HepG2 (cell line): ENCODE measurements around the gene ACTR6.

Experiments used
- CTCF ChIP-seq: sonication (generic); formaldehyde crosslinking; IDR thresholded peaks from 2 replicates; pipeline ENCODE4 v1.5.0; 2020; ENCODE audit warnings: mild to moderate bottlenecking, missing genetic modification reagents, moderate library complexity
- FOXA1 ChIP-seq, 2 experiments: fragments of 450-650 bp in 1 of 2; sonication (generic) in 1 of 2; formaldehyde crosslinking in 1 of 2; IDR thresholded peaks; 2 replicates each; pipeline versions ENCODE4 v1.4.0 to v1.6.1; 2016 to 2020; ENCODE audit warnings: missing genetic modification reagents in 1 of 2
- JUND ChIP-seq: sonication (generic); formaldehyde crosslinking; IDR thresholded peaks from 2 replicates; pipeline ENCODE4 v1.8.0; 2022; ENCODE audit warnings: mild to moderate bottlenecking, missing genetic modification reagents
- RAD21 ChIP-seq: fragments of 450-650 bp; formaldehyde crosslinking; IDR thresholded peaks from 2 replicates; pipeline ENCODE4 v1.5.0; 2020; ENCODE audit warnings: mild to moderate bottlenecking
- SCMH1 ChIP-seq: sonication (generic); formaldehyde crosslinking; IDR thresholded peaks from 2 replicates; pipeline ENCODE4 v1.9.0; 2021; ENCODE audit warnings: missing genetic modification reagents, mild to moderate bottlenecking, borderline replicate concordance
- SP140L ChIP-seq: sonication (generic); formaldehyde crosslinking; IDR thresholded peaks from 2 replicates; pipeline ENCODE4 v1.4.0; 2020; ENCODE audit warnings: missing genetic modification reagents, borderline replicate concordance
- YY1 ChIP-seq: IDR thresholded peaks from 2 replicates; pipeline ENCODE4 v1.6.1; 2011; ENCODE audit warnings: low read length, low read depth, moderate library complexity, mild to moderate bottlenecking; ENCODE audit not compliant: insufficient read depth, insufficient replicate concordance
- ZBTB20 ChIP-seq: sonication (generic); formaldehyde crosslinking; IDR thresholded peaks from 2 replicates; pipeline ENCODE4 v1.8.1; 2023; ENCODE audit warnings: missing genetic modification reagents, low read depth, mild to moderate bottlenecking, borderline replicate concordance

GRCh38 chr12:100258127-100258526 is 57.5 kb downstream of the ACTR6 start:
- TF ChIP-seq SP140L (CRISPR knock-in tag) (no peak), JUND (CRISPR knock-in tag) (no peak), YY1 (no peak), CTCF (CRISPR knock-in tag) (no peak), FOXA1 (IDR thresholded peaks at IDR 0.05) (no peak), FOXA1 (CRISPR knock-in tag; IDR thresholded peaks at IDR 0.05) (no peak), ZBTB20 (CRISPR knock-in tag) (no peak), RAD21 (CRISPR knock-in tag) (no peak), SCMH1 (CRISPR knock-in tag) (no peak)
